ENCODE measurements around the gene MAFG.

MAFG gene

GRCh38 chr17:81911277-81911961 lies 16.1 kb downstream of the MAFG start, which contains the start of gene PCYT2:
PCYT2 (minus strand) TSS chr17:81911399; CDS start chr17:81911355, 44 bp downstream.
- peak; percentile 86 to 88 for DNase-seq (ENCODE audit: low read depth in 2 of 2, low spot score in 1 of 2)

- no peak for DNase-seq (ENCODE audit: low read depth in 2 of 2, low spot score in 1 of 2)
Observed at GRCh38 chr17:81910840-81911276, 16.7 kb downstream of the MAFG start.

GRCh38 chr17:81909966-81910839 lies 17.3 kb downstream of the MAFG start:
- no peak for DNase-seq (ENCODE audit: low read depth in 2 of 2, low spot score in 1 of 2)

GRCh38 chr17:81909231-81909630 lies 18.3 kb downstream of the MAFG start:
- no peak for DNase-seq (ENCODE audit: low read depth in 2 of 2, low spot score in 1 of 2)

GRCh38 chr17:81908793-81909192 lies 18.7 kb downstream of the MAFG start:
- DNase-seq (ENCODE audit: low read depth in 2 of 2, low spot score in 1 of 2): no peak

- DNase-seq (ENCODE audit: low read depth in 2 of 2, low spot score in 1 of 2): no peak
Observed at GRCh38 chr17:81907219-81908145, 20.1 kb downstream of the MAFG start.

GRCh38 chr17:81906476-81907218 lies 20.9 kb downstream of the MAFG start:
- DNase-seq (ENCODE audit: low read depth in 2 of 2, low spot score in 1 of 2): no peak

- DNase-seq (ENCODE audit: low read depth in 2 of 2, low spot score in 1 of 2): no peak
Observed at GRCh38 chr17:81905993-81906392, 21.5 kb downstream of the MAFG start.

GRCh38 chr17:81905424-81905875 lies 22.1 kb downstream of the MAFG start:
- DNase-seq (ENCODE audit: low read depth in 2 of 2, low spot score in 1 of 2): no peak

GRCh38 chr17:81904600-81905423 lies 22.7 kb downstream of the MAFG start:
- DNase-seq (ENCODE audit: low read depth in 2 of 2, low spot score in 1 of 2): no peak

- DNase-seq (ENCODE audit: low read depth in 2 of 2, low spot score in 1 of 2): no peak
Observed at GRCh38 chr17:81903896-81904599, 23.5 kb downstream of the MAFG start.

- DNase-seq (ENCODE audit: low read depth in 2 of 2, low spot score in 1 of 2): no peak
Observed at GRCh38 chr17:81903415-81903831, 24.1 kb downstream of the MAFG start.

- DNase-seq (ENCODE audit: low read depth in 2 of 2, low spot score in 1 of 2): no peak
Observed at GRCh38 chr17:81902653-81903414, 24.7 kb downstream of the MAFG start.

GRCh38 chr17:81902023-81902652 lies 25.4 kb downstream of the MAFG start, which contains the start of gene NPB:
NPB (plus strand) TSS chr17:81902238; CDS start chr17:81902278, 40 bp downstream.
- DNase-seq (ENCODE audit: low read depth in 2 of 2, low spot score in 1 of 2): no peak

- DNase-seq (ENCODE audit: low read depth in 2 of 2, low spot score in 1 of 2): no peak
Observed at GRCh38 chr17:81901167-81902022, 26.1 kb downstream of the MAFG start.

GRCh38 chr17:81900181-81900820 lies 27.2 kb downstream of the MAFG start:
- DNase-seq (ENCODE audit: low read depth in 2 of 2, low spot score in 1 of 2): no peak
